ENCODE measurements around the gene TBX4.
"Not testable (repeated sequence)": the region's sequence is repeated elsewhere in the genome, so short reads cannot be mapped to it uniquely, and the experiment has no call there.

Gene TBX4

DNA sequence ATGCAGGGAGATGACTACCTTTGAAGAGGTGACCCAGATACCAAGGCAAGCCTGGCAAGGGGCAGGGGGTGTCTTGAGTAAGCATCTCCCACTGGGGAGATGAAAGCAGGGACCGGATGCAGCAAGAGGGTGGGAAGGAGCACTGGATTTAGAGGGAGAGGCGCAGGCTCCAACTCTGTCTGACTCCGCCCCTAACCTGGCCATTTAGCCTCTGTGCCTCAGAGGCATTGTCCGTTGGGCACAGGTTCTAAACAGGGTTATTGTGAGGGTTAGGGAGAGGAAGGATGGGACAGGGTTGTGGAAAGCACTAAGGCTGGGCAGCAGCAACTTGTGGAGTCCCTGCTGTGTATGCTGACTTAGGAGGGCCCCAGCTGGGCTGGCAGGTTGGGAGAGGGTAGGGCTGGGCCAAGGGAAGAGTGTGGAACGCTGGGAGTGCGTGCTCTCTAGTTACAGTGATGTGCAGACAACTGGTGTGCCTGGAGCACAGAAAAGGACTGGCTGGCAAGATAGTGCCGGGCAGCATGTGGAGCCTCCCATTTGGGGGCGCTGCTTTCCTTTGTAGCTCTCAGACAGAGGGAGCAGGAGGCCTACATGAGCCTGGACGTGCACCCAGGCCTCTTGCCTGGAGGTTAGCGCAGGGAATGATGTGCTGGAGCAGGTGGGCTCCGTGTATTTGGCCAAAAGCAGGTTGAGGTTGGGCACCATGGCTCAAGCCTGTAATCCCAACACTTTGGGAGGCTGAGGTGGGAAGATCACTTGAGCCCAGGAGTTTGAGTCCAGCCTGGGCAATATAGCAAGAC, 26.3 kb upstream of the TBX4 start:
- DNase-seq (ENCODE audit: low read depth, low spot score), result no peak
- H3K4me3 ChIP-seq (ENCODE audit: low read length), result no peak overlapping the region

DNA sequence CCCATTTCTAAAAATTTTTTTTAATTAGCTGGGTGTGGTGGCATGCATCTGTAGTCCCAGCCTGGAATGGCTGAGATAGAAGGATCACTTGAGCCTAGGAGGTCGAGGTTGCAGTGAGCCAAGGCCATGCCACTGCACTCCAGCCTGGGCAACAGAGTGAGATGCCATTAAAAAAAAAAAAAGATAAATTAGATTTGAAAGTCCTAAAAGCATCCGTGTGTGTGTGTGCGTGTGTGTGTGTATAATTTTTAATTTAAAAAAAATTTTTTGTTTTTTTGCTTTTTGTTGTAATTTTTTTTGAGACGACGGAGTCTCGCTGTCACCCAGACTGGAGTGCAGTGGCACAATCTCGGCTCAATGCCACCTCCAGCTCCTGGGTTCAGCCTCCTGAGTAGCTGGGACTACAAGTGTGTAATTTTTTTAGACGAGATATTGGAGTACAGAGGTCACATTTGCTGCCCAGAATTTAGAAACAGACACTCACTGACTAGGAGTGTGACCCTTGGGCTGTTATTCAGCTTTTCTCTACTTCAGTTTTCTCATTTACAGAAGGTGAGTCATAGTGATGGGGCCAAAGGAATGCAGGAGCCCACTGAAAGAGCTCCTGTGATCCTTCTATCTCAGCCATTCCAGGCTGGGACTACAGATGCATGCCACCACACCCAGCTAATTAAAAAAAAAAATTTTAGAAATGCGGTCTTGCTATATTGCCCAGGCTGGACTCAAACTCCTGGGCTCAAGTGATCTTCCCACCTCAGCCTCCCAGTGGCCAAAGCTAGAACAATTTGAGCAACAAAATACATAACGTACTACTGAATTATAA, 25.5 kb upstream of the TBX4 start:
- DNase-seq (ENCODE audit: low read depth, low spot score), result no peak
- H3K4me3 ChIP-seq (ENCODE audit: low read length), result no peak overlapping the region

- DNase-seq (ENCODE audit: low read depth, low spot score), result no peak
- no peak overlapping the region for H3K4me3 ChIP-seq (ENCODE audit: low read length)
Measured at GRCh38 chr17:61427567-61427966, 24.7 kb upstream of the TBX4 start.

DNA sequence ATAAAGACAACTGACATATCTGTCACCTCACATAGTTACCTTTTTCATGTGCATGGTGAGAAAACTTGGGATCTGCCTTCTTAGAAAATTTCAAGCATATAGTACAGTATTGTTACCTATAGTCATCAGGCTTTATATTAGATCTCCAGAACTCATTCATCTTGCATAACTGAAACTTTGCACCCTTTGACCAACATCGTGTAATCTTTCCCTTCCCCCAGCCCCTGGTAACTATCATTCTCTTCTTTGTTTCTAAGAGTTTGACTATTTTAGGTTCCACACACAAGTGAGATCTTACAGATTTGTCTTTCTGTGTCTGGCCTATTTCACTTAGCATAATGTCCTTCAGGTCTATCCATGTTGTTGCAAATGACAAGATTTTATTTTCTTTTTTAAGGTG, 22.9 kb upstream of the TBX4 start:
- DNase-seq (ENCODE audit: low read depth, low spot score), result no peak
- H3K4me3 ChIP-seq (ENCODE audit: low read length), result no peak overlapping the region

- not testable (repeated sequence) for H3K4me3 ChIP-seq (ENCODE audit: low read length); DNase-seq (ENCODE audit: low read depth, low spot score)
Measured at GRCh38 chr17:61429831-61430230, 22.4 kb upstream of the TBX4 start.

- no peak overlapping the region for H3K4me3 ChIP-seq (ENCODE audit: low read length)
- no peak for DNase-seq (ENCODE audit: low read depth, low spot score)
Measured at GRCh38 chr17:61431594-61432311, 20.5 kb upstream of the TBX4 start.

DNA sequence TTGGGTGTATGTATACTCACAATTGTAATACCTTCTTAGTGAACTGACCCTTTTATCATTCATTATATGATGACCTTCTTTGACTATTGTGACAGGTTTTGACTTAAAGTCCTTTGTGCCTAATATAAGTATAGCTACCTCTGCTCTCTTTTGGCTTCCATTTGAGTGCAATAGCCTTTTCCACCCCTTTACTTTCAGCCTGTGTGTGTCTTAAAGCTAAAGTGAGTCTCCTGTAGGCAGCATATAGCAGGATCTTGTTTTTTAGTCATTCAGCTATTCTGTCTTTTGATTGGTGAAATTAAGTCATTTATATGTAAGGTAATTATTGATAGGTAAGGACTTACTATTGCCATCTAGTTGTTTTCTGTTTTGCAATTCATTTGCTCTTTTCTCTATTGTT, 15.9 kb upstream of the TBX4 start:
- DNase-seq (ENCODE audit: low read depth, low spot score), result no peak
- H3K4me3 ChIP-seq (ENCODE audit: low read length), result no peak overlapping the region

DNA sequence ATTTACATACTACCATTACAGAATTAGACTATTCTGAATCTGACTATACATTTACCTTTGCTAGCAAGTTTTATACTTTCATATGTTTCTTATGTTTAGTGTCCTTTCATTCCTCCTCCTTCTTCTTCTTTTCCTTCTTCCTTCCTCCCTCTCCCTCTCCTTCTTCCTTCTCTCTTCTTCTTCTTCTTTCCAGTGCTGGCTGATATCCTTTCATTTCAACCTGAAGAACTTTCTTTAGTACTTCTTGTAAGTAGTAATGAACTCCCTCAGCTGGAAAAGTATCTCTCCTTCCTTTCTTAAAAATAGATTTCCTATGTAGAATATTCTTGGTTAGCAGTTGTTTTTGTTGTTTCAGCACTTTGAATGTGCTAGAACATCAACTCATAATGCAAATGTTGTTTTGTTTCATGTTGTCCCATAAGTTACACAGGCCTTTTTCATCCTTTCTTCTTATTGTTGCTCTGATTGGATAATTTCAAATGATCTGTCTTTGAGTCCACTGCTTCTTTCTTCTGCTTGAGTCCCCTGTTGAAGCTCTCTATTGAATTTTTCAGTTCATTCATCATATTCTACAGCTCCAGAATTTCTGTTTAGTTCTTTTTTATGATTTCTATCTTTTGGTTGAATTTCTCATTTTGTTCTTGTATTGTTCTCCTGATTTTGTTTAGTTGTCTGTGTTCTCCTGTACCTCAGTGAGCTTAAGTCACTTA, 15.1 kb upstream of the TBX4 start:
- no peak overlapping the region for H3K4me3 ChIP-seq (ENCODE audit: low read length)

GRCh38 chr17:61440697-61441096, 11.5 kb upstream of the TBX4 start:
- H3K4me3 ChIP-seq (ENCODE audit: low read length), result no peak overlapping the region
- no peak for DNase-seq (ENCODE audit: low read depth, low spot score)

More for the DNA sequence above, 15.1 kb upstream of the TBX4 start:
- DNase-seq (ENCODE audit: low read depth, low spot score), result no peak

DNA sequence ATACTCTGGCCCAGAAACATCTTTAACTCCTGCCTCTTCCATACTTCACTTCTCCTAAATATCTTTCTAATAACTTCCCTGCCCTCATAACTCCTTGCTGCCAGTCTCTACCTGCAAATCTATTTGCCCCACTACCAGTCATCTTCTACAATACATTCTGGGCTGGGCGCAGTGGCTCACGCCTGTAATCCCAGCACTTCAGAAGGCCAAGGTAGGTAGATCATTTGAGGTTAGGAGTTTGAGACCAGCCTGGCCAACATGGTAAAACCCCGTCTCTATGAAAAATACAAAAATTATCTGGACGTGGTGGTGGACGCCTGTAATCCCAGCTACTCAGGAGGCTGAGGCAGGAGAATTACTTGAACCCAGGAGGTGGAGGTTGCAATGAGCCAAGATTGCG, 10.7 kb upstream of the TBX4 start:
- H3K4me3 ChIP-seq (ENCODE audit: low read length); DNase-seq (ENCODE audit: low read depth, low spot score): not testable (repeated sequence)

DNA sequence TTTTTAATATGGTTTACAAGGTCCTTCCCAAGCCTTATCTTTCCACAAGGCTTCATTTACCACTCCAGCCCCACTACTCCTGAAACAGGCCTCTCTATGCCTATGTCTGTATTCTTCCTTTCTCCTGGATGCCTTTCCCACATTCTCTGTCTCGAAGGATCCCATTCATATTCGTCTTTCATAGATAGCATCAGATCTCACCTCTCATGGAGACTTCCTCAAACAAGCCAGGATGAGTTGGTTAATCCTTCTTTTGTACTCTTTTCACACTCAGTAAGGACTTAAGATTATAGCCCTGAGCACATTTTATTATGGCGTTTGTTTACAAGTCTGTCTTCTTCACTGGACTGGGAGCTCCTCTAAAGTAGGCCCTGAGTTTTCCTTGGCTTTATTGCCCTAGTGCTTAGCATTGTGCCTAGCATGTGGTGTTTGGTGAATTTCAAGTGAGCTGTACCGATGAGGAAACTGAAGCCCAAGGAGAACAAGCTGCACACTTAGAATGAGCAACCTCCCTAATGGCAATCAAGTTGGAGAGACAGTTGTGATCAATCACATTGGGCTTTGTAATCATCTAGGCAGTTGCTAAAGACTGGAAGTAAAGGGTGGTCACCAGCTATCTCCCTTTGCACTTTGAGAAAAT, 10.0 kb upstream of the TBX4 start:
- DNase-seq (ENCODE audit: low read depth, low spot score), result no peak
- no peak overlapping the region for H3K4me3 ChIP-seq (ENCODE audit: low read length)

GRCh38 chr17:61442878-61443474, 9.2 kb upstream of the TBX4 start:
- no peak overlapping the region for H3K4me3 ChIP-seq (ENCODE audit: low read length)
- no peak for DNase-seq (ENCODE audit: low read depth, low spot score)

GRCh38 chr17:61443475-61443882, 8.7 kb upstream of the TBX4 start:
- no peak for DNase-seq (ENCODE audit: low read depth, low spot score)
- H3K4me3 ChIP-seq (ENCODE audit: low read length), result no peak overlapping the region

GRCh38 chr17:61444075-61444474, 8.1 kb upstream of the TBX4 start:
- H3K4me3 ChIP-seq (ENCODE audit: low read length), result no peak overlapping the region
- DNase-seq (ENCODE audit: low read depth, low spot score), result no peak

GRCh38 chr17:61444831-61445230, 7.4 kb upstream of the TBX4 start:
- H3K4me3 ChIP-seq (ENCODE audit: low read length), result no peak overlapping the region
- no peak for DNase-seq (ENCODE audit: low read depth, low spot score)

DNA sequence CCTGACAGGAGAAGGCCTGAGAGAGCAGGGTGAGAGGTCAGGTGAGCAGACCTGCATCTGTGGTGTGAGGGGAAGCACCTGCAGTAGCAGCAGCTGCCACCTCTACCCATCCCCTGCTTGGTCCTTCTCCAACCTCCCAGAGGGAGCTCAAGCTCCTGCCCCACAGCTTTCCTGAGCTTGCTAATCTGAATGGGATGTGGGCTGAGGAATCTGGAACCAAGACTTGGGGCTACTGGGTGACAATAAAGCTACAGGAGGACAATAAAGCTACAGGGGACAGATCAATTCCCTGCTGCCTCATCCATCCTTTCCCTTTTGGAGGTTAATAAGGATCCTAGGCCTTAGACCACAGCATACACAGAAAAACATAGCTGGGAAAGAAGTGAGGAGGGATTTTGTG, 4.9 kb upstream of the TBX4 start:
- H3K4me3 ChIP-seq (ENCODE audit: low read length), result no peak overlapping the region
- DNase-seq (ENCODE audit: low read depth, low spot score), result no peak

DNA sequence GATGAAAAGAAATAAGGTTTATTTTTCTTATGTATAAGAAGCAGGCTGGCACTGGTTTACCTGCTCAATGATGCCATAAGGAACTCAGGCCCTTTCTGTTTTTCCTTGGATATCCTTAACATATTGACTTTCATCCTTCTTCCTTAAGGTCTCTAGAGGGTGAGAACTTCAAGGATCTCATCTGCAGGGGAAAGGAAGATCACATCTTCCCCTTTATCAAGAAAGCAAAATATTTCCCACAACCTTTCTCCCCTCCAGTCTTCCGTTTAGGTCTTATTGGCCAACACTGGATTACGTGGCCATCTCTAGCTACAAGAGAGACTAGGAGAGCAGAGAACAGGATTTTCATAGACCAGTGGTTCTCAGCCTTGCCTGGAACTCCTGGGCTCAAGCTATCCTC, 4.2 kb upstream of the TBX4 start:
- no peak for DNase-seq (ENCODE audit: low read depth, low spot score)

DNA sequence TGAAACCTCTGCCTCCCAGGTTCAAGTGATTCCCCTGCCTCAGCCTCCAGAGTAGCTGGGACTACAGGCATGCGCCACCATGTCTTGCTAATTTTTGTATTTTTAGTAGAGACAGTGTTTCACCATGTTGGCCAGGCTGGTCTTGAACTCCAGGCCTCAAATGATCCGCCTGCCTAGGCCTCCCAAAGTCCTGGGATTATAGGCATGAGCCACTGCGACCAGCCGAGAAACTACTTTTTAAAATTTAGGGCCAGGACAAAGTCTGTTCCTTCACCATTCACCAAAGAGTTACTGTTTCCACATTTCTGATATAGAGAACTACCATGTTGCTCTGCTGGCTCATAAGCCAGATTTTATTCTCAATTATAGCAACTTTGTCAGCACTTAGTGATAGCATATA, 3.1 kb upstream of the TBX4 start:
- not testable (repeated sequence) for H3K4me3 ChIP-seq (ENCODE audit: low read length); DNase-seq (ENCODE audit: low read depth, low spot score)

More for the DNA sequence above, 4.2 kb upstream of the TBX4 start:
- H3K4me3 ChIP-seq (ENCODE audit: low read length), result no peak overlapping the region
